Ovary (tissue), 3 donors: ENCODE results near the gene NUDC.

Source experiments
- EP300 ChIP-seq: sonication (generic); formaldehyde crosslinking; IDR thresholded peaks from one replicate; pipeline ENCODE4 v1.6.1; 2017; ENCODE audit warnings: antibody characterized with exemption
- POLR2A ChIP-seq: fragments of 450-650 bp; IDR thresholded peaks from one replicate; pipeline ENCODE4 v1.6.1; 2017; ENCODE audit warnings: antibody characterized with exemption, mild to moderate bottlenecking, moderate library complexity
- TF ChIP-seq, protein P1 (sequence below), 3 donors: fragments of 450-650 bp in 2 of 3; fragments of 200-600 bp in 1 of 3; IDR thresholded peaks; one replicate each; pipeline versions ENCODE4 v1.5.1 to v1.8.0; 2016 to 2022; ENCODE audit warnings: antibody characterized with exemption in 3 of 3, mild to moderate bottlenecking in 1 of 3
- donor health status: DM: no; HTN: no; CAD: no.

DNA sequence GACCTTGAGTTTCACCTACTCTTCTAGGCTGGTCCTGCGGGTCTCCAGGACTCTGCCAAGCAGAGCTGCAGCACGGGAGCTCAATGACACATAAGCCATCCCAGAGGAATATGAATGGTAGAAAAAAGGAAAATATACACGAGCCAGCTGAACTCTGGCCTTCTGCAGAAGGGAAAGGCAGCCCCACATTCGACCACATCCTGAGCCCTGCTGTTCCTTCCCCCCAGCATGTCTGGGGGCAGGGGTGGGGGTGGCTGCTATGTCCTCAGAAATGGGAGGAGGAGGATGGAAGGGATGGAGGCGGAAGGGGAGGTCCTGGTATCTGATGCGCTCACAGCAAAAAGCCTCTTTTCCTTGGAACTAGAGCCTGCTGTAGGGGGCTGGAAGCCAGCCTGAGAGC lies 50.8 kb downstream of the NUDC start:
- TF ChIP-seq, protein P1, sequence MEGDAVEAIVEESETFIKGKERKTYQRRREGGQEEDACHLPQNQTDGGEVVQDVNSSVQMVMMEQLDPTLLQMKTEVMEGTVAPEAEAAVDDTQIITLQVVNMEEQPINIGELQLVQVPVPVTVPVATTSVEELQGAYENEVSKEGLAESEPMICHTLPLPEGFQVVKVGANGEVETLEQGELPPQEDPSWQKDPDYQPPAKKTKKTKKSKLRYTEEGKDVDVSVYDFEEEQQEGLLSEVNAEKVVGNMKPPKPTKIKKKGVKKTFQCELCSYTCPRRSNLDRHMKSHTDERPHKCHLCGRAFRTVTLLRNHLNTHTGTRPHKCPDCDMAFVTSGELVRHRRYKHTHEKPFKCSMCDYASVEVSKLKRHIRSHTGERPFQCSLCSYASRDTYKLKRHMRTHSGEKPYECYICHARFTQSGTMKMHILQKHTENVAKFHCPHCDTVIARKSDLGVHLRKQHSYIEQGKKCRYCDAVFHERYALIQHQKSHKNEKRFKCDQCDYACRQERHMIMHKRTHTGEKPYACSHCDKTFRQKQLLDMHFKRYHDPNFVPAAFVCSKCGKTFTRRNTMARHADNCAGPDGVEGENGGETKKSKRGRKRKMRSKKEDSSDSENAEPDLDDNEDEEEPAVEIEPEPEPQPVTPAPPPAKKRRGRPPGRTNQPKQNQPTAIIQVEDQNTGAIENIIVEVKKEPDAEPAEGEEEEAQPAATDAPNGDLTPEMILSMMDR (IDR thresholded peaks at IDR 0.05): no peak
- TF ChIP-seq EP300 (no peak), POLR2A (no peak)
